ENCODE measurements around the gene ANKS1A.
"Not testable (repeated sequence)": the region's sequence is repeated elsewhere in the genome, so short reads cannot be mapped to it uniquely, and the experiment has no call there.

The ANKS1A gene

GRCh38 chr6:34964564-34964963 is 75.5 kb downstream of the ANKS1A start:
- DNase-seq: no peak

- no peak for DNase-seq
These were observed 78.4 kb downstream of the ANKS1A start for GRCh38 chr6:34967461-34967860.

GRCh38 chr6:34969662-34970265 is 80.7 kb downstream of the ANKS1A start:
- DNase-seq: no peak

GRCh38 chr6:34970488-34970887 is 81.4 kb downstream of the ANKS1A start:
- no peak for DNase-seq

- DNase-seq: no peak
These were observed 81.9 kb downstream of the ANKS1A start for GRCh38 chr6:34970957-34971356.

GRCh38 chr6:34973547-34974248 is 84.6 kb downstream of the ANKS1A start:
- no peak for DNase-seq

- DNase-seq: no peak
These were observed 85.2 kb downstream of the ANKS1A start for GRCh38 chr6:34974249-34974642.

GRCh38 chr6:34976239-34976638 is 87.2 kb downstream of the ANKS1A start:
- DNase-seq: no peak

- DNase-seq: no peak
These were observed 90.2 kb downstream of the ANKS1A start for GRCh38 chr6:34979218-34979617.

- no peak for DNase-seq
These were observed 90.9 kb downstream of the ANKS1A start for GRCh38 chr6:34979994-34980393.

GRCh38 chr6:34981366-34981765 is 92.3 kb downstream of the ANKS1A start:
- DNase-seq: no peak

GRCh38 chr6:34981951-34982350 is 92.9 kb downstream of the ANKS1A start:
- DNase-seq: no peak

GRCh38 chr6:34982424-34982852 is 93.4 kb downstream of the ANKS1A start:
- no peak for DNase-seq

GRCh38 chr6:34984416-34984815 is 95.4 kb downstream of the ANKS1A start:
- DNase-seq: no peak

- DNase-seq: no peak
These were observed 96.2 kb downstream of the ANKS1A start for GRCh38 chr6:34985236-34985635.

- DNase-seq: peak; percentile 79
These were observed 97.8 kb downstream of the ANKS1A start for GRCh38 chr6:34986845-34987246.

GRCh38 chr6:34987506-34987905 is 98.5 kb downstream of the ANKS1A start:
- no peak for DNase-seq

- no peak for DNase-seq
These were observed 102.0 kb downstream of the ANKS1A start for GRCh38 chr6:34990971-34991560.

GRCh38 chr6:34992376-34992775 is 103.3 kb downstream of the ANKS1A start:
- DNase-seq: peak; percentile 82

GRCh38 chr6:34993213-34993612 is 104.2 kb downstream of the ANKS1A start:
- no peak for DNase-seq

GRCh38 chr6:34994693-34995092 is 105.6 kb downstream of the ANKS1A start:
- DNase-seq: no peak

GRCh38 chr6:34998417-34998816 is 109.4 kb downstream of the ANKS1A start:
- not testable (repeated sequence) for DNase-seq

- not testable (repeated sequence) for DNase-seq
These were observed 110.1 kb downstream of the ANKS1A start for GRCh38 chr6:34999153-34999552.

GRCh38 chr6:34999962-35000361 is 110.9 kb downstream of the ANKS1A start:
- DNase-seq: peak; percentile 2
